ENCODE data around the gene ONECUT1. TPM values are rescaled to one million over a fixed set of nuclear protein-coding genes. Genes with fewer than 3 reads are reported as not detected.

ONECUT1 gene
- total and polyA plus RNA-seq, 11 donors: not detected

- Histone ChIP-seq H3K4me3 (no peak overlapping the region), H3K27ac (no peak overlapping the region), H3K27me3 (peaks cover 74 to 100% (median 97%) of the 10 kb centered on the region in 9 donors), H3K36me3 (no peaks in the 10 kb centered on the region), H3K9me3 (no peaks in the 10 kb centered on the region), H3K4me1 (peaks cover 0 to 36% (median 13%) of the 10 kb centered on the region in 12 donors)
- intact Hi-C loops (cut with DNase I): no loop called here
- ATAC-seq (no peak), DNase-seq (no peak)
- 15 to 21% (median 19%) methylated on average over 9 of the region's 9 CpGs for WGBS, 4 donors
- TF ChIP-seq POLR2A (IDR thresholded peaks at IDR 0.05) (no peak), CTCF (IDR thresholded peaks at IDR 0.05) (no peak)
These were observed 9.1 kb upstream of the ONECUT1 start for GRCh38 chr15:52799145-52799811.

- ATAC-seq (no peak), DNase-seq (no peak)
- 1 to 6% (median 4%) methylated on average over 22 to 28 of the region's 28 CpGs for WGBS, 4 donors
- H3K4me1 ChIP-seq: peaks cover 0 to 29% (median 9%) of the 10 kb centered on the region in 12 donors
- no peak overlapping the region for H3K27ac ChIP-seq
- no peaks in the 10 kb centered on the region for H3K36me3 ChIP-seq
- no peaks in the 10 kb centered on the region for H3K9me3 ChIP-seq
- TF ChIP-seq POLR2A (IDR thresholded peaks at IDR 0.05): no peak
- TF ChIP-seq CTCF (IDR thresholded peaks at IDR 0.05): no peak
- H3K4me3 ChIP-seq: no peak overlapping the region
- intact Hi-C loops (cut with DNase I): no loop called here
- H3K27me3 ChIP-seq: peaks cover 68 to 98% (median 97%) of the 10 kb centered on the region in 9 donors
These were observed 8.5 kb upstream of the ONECUT1 start for GRCh38 chr15:52798529-52799101.

- Histone ChIP-seq H3K9me3 (no peaks in the 10 kb centered on the region), H3K27ac (no peak overlapping the region), H3K36me3 (no peaks in the 10 kb centered on the region), H3K27me3 (peaks cover 64 to 98% (median 95%) of the 10 kb centered on the region in 9 donors), H3K4me3 (no peak overlapping the region), H3K4me1 (peaks cover 0 to 25% (median 6%) of the 10 kb centered on the region in 12 donors)
- intact Hi-C loops (cut with DNase I): loop anchor here in 1 of 10 donors (2.0 kb wide), 1 partner anchor 37 kb away; no protein-coding TSS in a partner anchor
- WGBS, 4 donors: 3 to 4% (median 4%) methylated on average over 35 to 45 of the region's 45 CpGs
- TF ChIP-seq CTCF (IDR thresholded peaks at IDR 0.05) (no peak), POLR2A (IDR thresholded peaks at IDR 0.05) (no peak)
- ATAC-seq (no peak), DNase-seq (no peak)
These were observed 7.7 kb upstream of the ONECUT1 start for GRCh38 chr15:52797625-52798501.
